Heart left ventricle (tissue), 16 donors: ENCODE measurements around the gene TEDC2. TPM values are rescaled to one million over a fixed set of nuclear protein-coding genes. Genes with fewer than 3 reads are reported as not detected.

Experiments
- ATAC-seq, 4 donors: fragments of 200-7000 bp; cut with Tn5 transposase; one replicate each; pipeline ENCODE4 v1.9.1; 2020 to 2022; ENCODE audit warnings: moderate library complexity in 4 of 4, mild to moderate bottlenecking in 3 of 4, moderate number of reproducible peaks in 1 of 4
- DNase-seq, 5 donors: peaks; one replicate each; pipeline ENCODE4 v3.0.0-alpha.2; 2020
- H3K27ac ChIP-seq, 12 donors: fragments of 200-600 bp; sonication (generic) in 4 of 12; one replicate each; pipeline versions ENCODE4 v1.5.0 to v1.8.0; 2016 to 2022; ENCODE audit warnings: mild to moderate bottlenecking in 2 of 12
- H3K27me3 ChIP-seq, 9 donors: fragments of 200-600 bp; sonication (generic) in 2 of 9; one replicate each; pipeline versions ENCODE4 v1.5.1 to v1.8.0; 2016 to 2022; ENCODE audit warnings: mild to moderate bottlenecking in 3 of 9
- H3K36me3 ChIP-seq, 9 donors: fragments of 200-600 bp; sonication (generic) in 2 of 9; one replicate each; pipeline versions ENCODE4 v1.5.0 to v1.8.0; 2018 to 2022; ENCODE audit warnings: mild to moderate bottlenecking in 2 of 9
- H3K4me1 ChIP-seq, 12 donors: fragments of 200-600 bp; sonication (generic) in 4 of 12; one replicate each; pipeline versions ENCODE4 v1.5.0 to v1.8.0; 2016 to 2022; ENCODE audit warnings: mild to moderate bottlenecking in 3 of 12
- H3K4me3 ChIP-seq, 12 donors: fragments of 200-600 bp; sonication (generic) in 4 of 12; one replicate each; pipeline versions ENCODE4 v1.5.0 to v1.8.0; 2017 to 2022; ENCODE audit warnings: mild to moderate bottlenecking in 9 of 12, moderate library complexity in 4 of 12
- H3K9me3 ChIP-seq, 12 donors: fragments of 200-600 bp; sonication (generic) in 4 of 12; one replicate each; pipeline versions ENCODE4 v1.5.0 to v1.8.0; 2016 to 2022; ENCODE audit warnings: mild to moderate bottlenecking in 1 of 12
- CTCF ChIP-seq, 12 donors: fragments of 200-600 bp; sonication (generic) in 4 of 12; IDR thresholded peaks; one replicate each; pipeline versions ENCODE4 v1.5.0 to v1.8.0; 2018 to 2022; ENCODE audit warnings: antibody characterized with exemption in 12 of 12, mild to moderate bottlenecking in 5 of 12
- POLR2A ChIP-seq, 2 donors: fragments of 450-650 bp; IDR thresholded peaks; one replicate each; pipeline ENCODE4 v1.6.1; 2017; ENCODE audit warnings: antibody characterized with exemption in 2 of 2, mild to moderate bottlenecking in 2 of 2, moderate library complexity in 2 of 2
- WGBS, 4 donors: extraction: QIAGEN DNeasy Blood & Tissue Kit in 2 of 4; methylation state at CpG; one replicate each; pipeline versions ENCODE4 v1.1.5 to v1.1.7; 2013 to 2018; 5-methylcytosine and 5-hydroxymethylcytosine counted together
- intact Hi-C, 10 donors: fragments of 100-400 bp; cut with DNase I; formaldehyde crosslinking; loops; one replicate each; pipeline versions ENCODE4 v1.11.1 to v1.14.2; 2022
- polyA plus RNA-seq, 2 donors: library from polyadenylated mRNA; stranded (reverse); fragments of 200-250 nt; gene quantifications; one replicate each; pipeline ENCODE4 v1.2.3, GENCODE V29; 2013
- total RNA-seq, 9 donors: library from RNA; depleted of rRNA in 2 of 9; stranded (reverse); fragments of >200 nt in 2 of 9; fragmentation: NEBNext Ultra II Directional in 3 of 9; extraction: Animal tissue kit (Norgen Biotek cat#: 25700) in 3 of 9; gene quantifications; one replicate each; pipeline versions ENCODE4 v1.1.0 to v1.2.4, GENCODE V29; 2016 to 2023
- donor health status: ischemic (EF 13 %, LVEDD 7.1; RV severe dilation, severe dysfunction).
- donor health status: healthy with polysubstance abuse.
- donor health status: DM: no; HTN: yes; CAD: no.
- donor health status: DM: no; HTN: no; CAD: no.
- donor health status: ischemic (EF 25% LVEDD 6.9; RV normal size, moderate dysfunction).
- donor health status: ischemic (EF 25% LVEDD 5.7; RV mildly dilated, moderate dysfunction).
- donor health status: healthy.
- donor health status: DM: yes; HTN: yes; CAD: no.
- donor health status: ischemic (EF 35%, LVEDD 5.7; RV mildly dilated, moderate dysfunction).
- donor health status: nonischemic (EF 11% LVEDD 7.7; RV severe dilation, severe dysfunction).
- donor health status: DM: yes; HTN: yes; CAD: no.
- donor health status: PGD.
- donor health status: ischemic (EF 29% LVEDD 5.4; RV normal size, mild dysfunction).
- donor health status: nonischemic (EF 23%, LVEDD 6.1; RV moderate dilation, normal function).

Gene TEDC2
- total and polyA plus RNA-seq, 11 donors, result 0.46 to 4.9 (median 1.2) TPM; not detected in 1

GRCh38 chr16:2493605-2494004, 33.7 kb downstream of the TEDC2 start:
- Histone ChIP-seq H3K36me3 (peaks cover 0 to 14% (median 3%) of the 10 kb centered on the region in 9 donors), H3K27me3 (no peaks in the 10 kb centered on the region), H3K9me3 (no peaks in the 10 kb centered on the region), H3K4me1 (peaks cover 0 to 21% (median 19%) of the 10 kb centered on the region in 12 donors), H3K4me3 (no peak overlapping the region), H3K27ac (no peak overlapping the region)
- ATAC-seq, result no peak
- WGBS, 4 donors, result 94 to 96% (median 95%) methylated on average over 6 of the region's 6 CpGs
- no peak for DNase-seq
- no peak for TF ChIP-seq CTCF (IDR thresholded peaks at IDR 0.05)
- TF ChIP-seq POLR2A (IDR thresholded peaks at IDR 0.05), result no peak
- intact Hi-C loops, result loop anchor here in 3 of 10 donors (10.0 kb wide), 2 partner anchors 59 to 299 kb away; partner anchors contain the start of gene CASKIN1 (in 1 of the 3)

GRCh38 chr16:2494616-2495015, 34.7 kb downstream of the TEDC2 start:
- H3K27ac ChIP-seq, result no peak overlapping the region
- 77 to 83% (median 81%) methylated on average over 5 of the region's 5 CpGs for WGBS, 4 donors
- DNase-seq, result no peak
- TF ChIP-seq CTCF (IDR thresholded peaks at IDR 0.05) (no peak), POLR2A (IDR thresholded peaks at IDR 0.05) (no peak)
- peaks cover 0 to 16% (median 3%) of the 10 kb centered on the region in 9 donors for H3K36me3 ChIP-seq
- intact Hi-C loops, result loop anchor here in 7 of 10 donors (5.0 to 10.0 kb wide), 6 partner anchors 60 to 300 kb away; partner anchors contain the start of genes ABCA3 (in 1 of the 7), CASKIN1 (in 1 of the 7) and CCNF (in 1 of the 7)
- no peaks in the 10 kb centered on the region for H3K27me3 ChIP-seq
- no peak overlapping the region for H3K4me3 ChIP-seq
- H3K9me3 ChIP-seq, result no peaks in the 10 kb centered on the region
- no peak for ATAC-seq
- peaks cover 0 to 30% (median 27%) of the 10 kb centered on the region in 12 donors for H3K4me1 ChIP-seq

- TF ChIP-seq CTCF (IDR thresholded peaks at IDR 0.05), result no peak
- no peak for TF ChIP-seq POLR2A (IDR thresholded peaks at IDR 0.05)
- DNase-seq, result no peak
- no peak overlapping the region for H3K27ac ChIP-seq
- no peak for ATAC-seq
- intact Hi-C loops, result loop anchor here in 7 of 10 donors (5.0 to 10.0 kb wide), 6 partner anchors 60 to 300 kb away; partner anchors contain the start of genes ABCA3 (in 1 of the 7), CASKIN1 (in 1 of the 7) and CCNF (in 1 of the 7)
- peaks cover 0 to 19% (median 3%) of the 10 kb centered on the region in 9 donors for H3K36me3 ChIP-seq
- peaks cover 0 to 31% (median 27%) of the 10 kb centered on the region in 12 donors for H3K4me1 ChIP-seq
- no peaks in the 10 kb centered on the region for H3K9me3 ChIP-seq
- H3K4me3 ChIP-seq, result no peak overlapping the region
- 95 to 99% (median 97%) methylated on average over 5 of the region's 5 CpGs for WGBS, 4 donors
- no peaks in the 10 kb centered on the region for H3K27me3 ChIP-seq
Measured at GRCh38 chr16:2495041-2495440, 35.1 kb downstream of the TEDC2 start.

GRCh38 chr16:2496223-2497115, 36.6 kb downstream of the TEDC2 start:
- WGBS, 4 donors, result 89 to 96% (median 92%) methylated on average over 34 to 62 of the region's 62 CpGs
- DNase-seq, result peak in 3 of 5 donors; percentile 8 to 63 (median 28)
- H3K4me3 ChIP-seq, result no peak overlapping the region

More at GRCh38 chr16:2496223-2497115, 36.6 kb downstream of the TEDC2 start:
- TF ChIP-seq CTCF (IDR thresholded peaks at IDR 0.05) (no peak), POLR2A (IDR thresholded peaks at IDR 0.05) (no peak)
- Histone ChIP-seq H3K27me3 (no peaks in the 10 kb centered on the region), H3K9me3 (no peaks in the 10 kb centered on the region), H3K27ac (peak overlapping the region in 10 of 12 donors; percentile 13 to 63 (median 50)), H3K36me3 (peaks cover 0 to 19% (median 3%) of the 10 kb centered on the region in 9 donors), H3K4me1 (peaks cover 0 to 38% (median 28%) of the 10 kb centered on the region in 12 donors)
- ATAC-seq, result no peak
- intact Hi-C loops, result loop anchor here in 8 of 10 donors (2.0 to 10.0 kb wide), 7 partner anchors 22 to 302 kb away; partner anchors contain the start of genes ABCA3 (in 1 of the 8), CASKIN1 (in 1 of the 8), CCNF (in 1 of the 8) and TBC1D24 (in 1 of the 8)
